IMR-90 (cell line): Measurements from ENCODE around the gene LMOD2. TPM values are rescaled to one million over a fixed set of nuclear protein-coding genes. Genes with fewer than 3 reads are reported as not detected.

ENCODE experiments used
- ATAC-seq: fragments of 200-7000 bp; cut with Tn5 transposase; 2 replicates; pipeline ENCODE4 v1.9.1; 2020; ENCODE audit warnings: low read depth, mild to moderate bottlenecking, moderate library complexity
- BruUV-seq: library from RNA; stranded (reverse); fragments of 400-500 nt; replicated peaks from 2 replicates; lab custom pipeline; 2021; lab: Mats Ljungman, UMichigan
- CTCF ChIA-PET: fragments of 300-600 bp; formaldehyde crosslinking; extraction: SDS; loops from one replicate; lab custom pipeline; 2021; ENCODE audit warnings: antibody characterized with exemption; lab: Yijun Ruan, JAX
- POLR2A ChIA-PET: fragments of 300-600 bp; sonication (Branson Sonifier 250); formaldehyde crosslinking; loops from one replicate; lab custom pipeline; 2022; ENCODE audit warnings: antibody characterized with exemption; ENCODE audit not compliant: unreplicated experiment; lab: Charles Lee
- DNase-seq: peaks from one replicate; pipeline ENCODE4 v3.0.0; 2013
- H2AFZ ChIP-seq: replicated peaks from 2 replicates; pipeline ENCODE3; 2013; ENCODE audit warnings: low read length, mild to moderate bottlenecking; ENCODE audit not compliant: poor library complexity
- H2AK5ac ChIP-seq: 2 replicates; pipeline ENCODE4 v1.6.1; 2013; ENCODE audit warnings: low read depth, low read length, inconsistent platforms
- H2AK9ac ChIP-seq: replicated peaks from 2 replicates; pipeline ENCODE3; 2013; ENCODE audit warnings: mild to moderate bottlenecking, low read depth, low read length, moderate library complexity; ENCODE audit not compliant: poor library complexity
- H2BK120ac ChIP-seq: 2 replicates; pipeline ENCODE4 v1.6.1; 2013; ENCODE audit warnings: low read depth, low read length, inconsistent platforms
- H2BK15ac ChIP-seq: 3 replicates; pipeline ENCODE4 v1.6.1; 2013; ENCODE audit warnings: low read depth, low read length, inconsistent platforms
- H2BK20ac ChIP-seq: 2 replicates; pipeline ENCODE4 v1.6.1; 2013; ENCODE audit warnings: low read depth, mild to moderate bottlenecking, inconsistent platforms, low read length, moderate library complexity
- H2BK5ac ChIP-seq: 2 replicates; pipeline ENCODE4 v1.6.1; 2013; ENCODE audit warnings: mild to moderate bottlenecking, low read depth, low read length, inconsistent platforms; ENCODE audit not compliant: poor library complexity, severe bottlenecking
- H3K14ac ChIP-seq: replicated peaks from 2 replicates; pipeline ENCODE4 v1.6.1; 2013; ENCODE audit warnings: low read depth, low read length, inconsistent platforms
- H3K18ac ChIP-seq: 2 replicates; pipeline ENCODE4 v1.6.1; 2013; ENCODE audit warnings: low read depth, low read length, control low read depth
- H3K23ac ChIP-seq: 2 replicates; pipeline ENCODE4 v1.6.1; 2013; ENCODE audit warnings: low read depth, low read length, inconsistent platforms
- H3K27ac ChIP-seq: 2 replicates; pipeline ENCODE4 v1.5.1; 2013; ENCODE audit warnings: mild to moderate bottlenecking, control low read depth, low read length; ENCODE audit not compliant: insufficient read depth
- H3K27me3 ChIP-seq: 2 replicates; pipeline ENCODE4 v1.6.1; 2013; ENCODE audit warnings: low read length; ENCODE audit not compliant: control insufficient read depth, insufficient read depth
- H3K36me3 ChIP-seq: 2 replicates; pipeline ENCODE4 v1.6.1; 2013; ENCODE audit warnings: low read length, mixed read lengths; ENCODE audit not compliant: control insufficient read depth, insufficient read depth
- H3K4ac ChIP-seq: 2 replicates; pipeline ENCODE4 v1.6.1; 2013; ENCODE audit warnings: low read depth, low read length, inconsistent platforms
- H3K4me1 ChIP-seq: 2 replicates; pipeline ENCODE4 v1.6.1; 2013; ENCODE audit warnings: low read length, mixed read lengths; ENCODE audit not compliant: control insufficient read depth, insufficient read depth
- H3K4me2 ChIP-seq: 2 replicates; pipeline ENCODE4 v1.6.1; 2013; ENCODE audit warnings: low read depth, mild to moderate bottlenecking, control low read depth, low read length, moderate library complexity
- H3K4me3 ChIP-seq: 2 replicates; pipeline ENCODE4 v1.5.1; 2013; ENCODE audit warnings: low read depth, mild to moderate bottlenecking, control low read depth, low read length, moderate library complexity; ENCODE audit not compliant: insufficient read depth
- H3K56ac ChIP-seq: 2 replicates; pipeline ENCODE4 v1.6.1; 2013; ENCODE audit warnings: low read length, inconsistent platforms; ENCODE audit not compliant: insufficient read depth; ENCODE audit errors: extremely low read depth
- H3K79me1 ChIP-seq, 2 experiments: 2 replicates each; pipeline ENCODE4 v1.6.1; 2013; ENCODE audit warnings: low read length in 2 of 2, inconsistent platforms in 1 of 2, low read depth in 1 of 2
- H3K9ac ChIP-seq: 2 replicates; pipeline ENCODE4 v1.6.1; 2013; ENCODE audit warnings: low read depth, low read length, control low read depth
- H3K9me1 ChIP-seq: 2 replicates; pipeline ENCODE4 v1.6.1; 2013; ENCODE audit warnings: low read length, inconsistent platforms; ENCODE audit not compliant: insufficient read depth
- H3K9me3 ChIP-seq: 2 replicates; pipeline ENCODE4 v1.6.1; 2013; ENCODE audit warnings: low read length; ENCODE audit not compliant: control insufficient read depth, insufficient read depth
- H4K20me1 ChIP-seq: 2 replicates; pipeline ENCODE4 v1.6.1; 2013; ENCODE audit warnings: low read length, inconsistent platforms; ENCODE audit not compliant: insufficient read depth
- H4K5ac ChIP-seq: 2 replicates; pipeline ENCODE4 v1.6.1; 2013; ENCODE audit warnings: mild to moderate bottlenecking, low read depth, low read length, control low read depth
- H4K8ac ChIP-seq, 2 experiments: 2 replicates each; pipeline ENCODE4 v1.6.1; 2013; ENCODE audit warnings: low read depth in 2 of 2, low read length in 2 of 2, control low read depth in 1 of 2, inconsistent platforms in 1 of 2
- H4K91ac ChIP-seq: 2 replicates; pipeline ENCODE4 v1.6.1; 2013; ENCODE audit warnings: low read depth, low read length, inconsistent platforms; ENCODE audit not compliant: insufficient read depth
- MXI1 ChIP-seq: IDR thresholded peaks from 2 replicates; pipeline ENCODE4 v1.6.1; 2012; ENCODE audit warnings: low read depth, mild to moderate bottlenecking, low read length, moderate library complexity, borderline replicate concordance
- USF2 ChIP-seq: fragments of 150-350 bp; IDR thresholded peaks from 2 replicates; pipeline ENCODE4 v1.6.1; 2017; ENCODE audit warnings: mild to moderate bottlenecking, antibody characterized with exemption, low read length, low read depth
- WGBS, 2 experiments: methylation state at CpG; one replicate each; pipeline versions ENCODE4 v1.1.5 to v1.1.7; 2013; ENCODE audit warnings: missing lambda C conversion rate in 2 of 2; ENCODE audit not compliant: insufficient read length in 1 of 2; ENCODE audit errors: extremely low coverage in 2 of 2; 5-methylcytosine and 5-hydroxymethylcytosine counted together
- dilution Hi-C: fragments of 300-500 bp; cut with HindIII; formaldehyde crosslinking; loops from one replicate; pipeline ENCODE4 v1.14.3; 2018; ENCODE audit warnings: low sequenced_read_pairs; ENCODE audit not compliant: unreplicated experiment
- in situ Hi-C: fragments of 300-500 bp; cut with MboI; formaldehyde crosslinking; loops from 3 replicates; pipeline ENCODE4 v1.14.3; 2019; ENCODE audit warnings: low sequenced_read_pairs, inconsistent platforms, mixed read lengths
- intact Hi-C: fragments of 100-400 bp; cut with micrococcal nuclease; formaldehyde crosslinking; loops from 2 replicates; pipeline ENCODE4 v1.10.0; 2022
- polyA plus RNA-seq, 3 experiments: library from polyadenylated mRNA; depleted of rRNA; stranded (reverse); fragments of >200 nt; gene quantifications; 2 replicates each; pipeline ENCODE4 v1.2.3, GENCODE V29; 2012; ENCODE audit warnings: low replicate concordance in 1 of 3
- total RNA-seq: library from RNA; depleted of rRNA; stranded (reverse); fragments of >200 nt; gene quantifications from 2 replicates; pipeline ENCODE4 v1.2.3, GENCODE V29; 2012

The LMOD2 gene
- total and polyA plus RNA-seq, 2 of the 4 experiments (the other 2 are of a cell fraction): not detected

DNA sequence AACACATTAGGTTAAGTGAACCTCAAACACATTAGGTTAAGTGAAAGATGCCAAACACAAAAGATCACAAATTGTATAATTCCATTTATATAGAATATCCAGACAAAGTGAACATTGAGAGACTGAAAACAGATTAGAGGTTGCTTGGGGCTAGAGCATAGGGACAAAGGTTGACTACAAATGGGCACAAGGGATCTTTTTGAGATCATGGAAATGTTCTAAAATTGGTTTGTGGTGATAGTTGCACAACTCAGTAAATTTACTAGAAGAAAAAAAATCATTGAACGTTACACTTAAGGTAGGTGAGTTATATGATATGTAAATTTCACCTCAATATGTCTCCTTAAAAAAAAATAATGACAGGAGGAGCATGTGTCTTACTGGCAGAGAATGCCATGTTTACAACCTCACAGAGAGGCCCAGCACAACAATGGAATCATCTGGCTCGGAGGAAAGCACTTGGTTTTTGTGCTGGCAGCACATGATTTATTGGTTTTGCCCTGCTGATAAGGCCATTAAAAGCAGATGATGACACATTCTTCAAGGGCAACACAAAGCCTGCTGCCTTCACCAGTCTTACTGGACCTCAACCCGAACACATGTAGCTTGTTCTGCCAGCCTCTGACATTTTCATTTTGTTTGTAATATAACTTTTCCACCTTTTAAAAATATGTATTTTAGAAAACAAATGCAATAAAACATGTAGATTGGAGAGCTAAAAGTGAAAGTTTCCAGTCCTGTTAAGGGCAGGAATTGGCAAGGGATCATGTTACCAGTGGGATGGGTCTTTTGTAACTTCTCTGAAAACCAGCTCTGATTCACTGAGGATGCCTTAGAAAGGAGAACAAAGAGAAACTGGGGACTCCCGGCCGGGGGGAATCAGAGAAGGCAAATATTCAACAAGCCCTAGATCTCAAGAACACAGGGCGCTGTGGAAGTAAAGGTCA is 11.9 kb upstream of the LMOD2 start:
- no CpG with 5 or more reads among the region's 6 CpGs for WGBS, 2 experiments
- TF ChIP-seq USF2: no peak
- no peak for TF ChIP-seq MXI1
- ChIA-PET POLR2A (interaction anchor here (0.5 kb wide), 1 partner anchor 60 kb away, joined by 5 read pairs; no protein-coding TSS in a partner anchor), CTCF (interaction anchor here (0.6 to 2.0 kb wide), 3 partner anchors 8 to 799 kb away, joined by 4 to 8 read pairs (median 7); no protein-coding TSS in a partner anchor)
- Histone ChIP-seq H4K8ac (peak overlapping the region in 1 of 2 experiments; percentile 15; a peak in 1 of 4 replicates), H4K91ac (no peak overlapping the region; the same call in 1 of the 2 replicates), H3K36me3 (no peaks in the 10 kb centered on the region), H2AFZ (peak overlapping the region; percentile 56), H3K14ac (no peak overlapping the region), H2BK15ac (no peak overlapping the region), H4K20me1 (no peaks in the 10 kb centered on the region), H2BK120ac (no peak overlapping the region), H3K27me3 (peaks cover 7% of the 10 kb centered on the region), H3K9me3 (no peaks in the 10 kb centered on the region), H3K4me1 (peaks cover 3% of the 10 kb centered on the region; the same call in 1 of the 2 replicates), H2BK5ac (no peak overlapping the region), H3K56ac (no peak overlapping the region), H3K27ac (peak overlapping the region; percentile 42; the same call in 1 of the 2 replicates), H2BK20ac (no peak overlapping the region), H3K4me3 (peak overlapping the region; percentile 38), H3K23ac (0 out of 2 replicates have a peak overlapping the region, but pooled peaks have one; percentile 17), H3K9me1 (no peaks in the 10 kb centered on the region), H3K4me2 (peak overlapping the region; percentile 89), H3K79me1 (no peaks in the 10 kb centered on the region), H3K4ac (0 out of 2 replicates have a peak overlapping the region, but pooled peaks have one; percentile 5), H2AK9ac (no peak overlapping the region), H3K18ac (peak overlapping the region; percentile 34; the same call in 1 of the 2 replicates), H3K9ac (peak overlapping the region; percentile 22; the same call in 1 of the 2 replicates), H2AK5ac (no peak overlapping the region), H4K5ac (peak overlapping the region; percentile 9; the same call in 1 of the 2 replicates)
- dilution Hi-C loops (no loop called here), intact Hi-C loops (no loop called here), in situ Hi-C loops (loop anchor here (25.0 kb wide), 1 partner anchor 219 kb away; no protein-coding TSS in a partner anchor)
- ATAC-seq: peak; percentile 79
- BruUV-seq: no TSS peak
- DNase-seq: peak; percentile 70
